H9 (cell line): ENCODE data around the gene CCK. TPM values are rescaled to one million over a fixed set of nuclear protein-coding genes. Genes with fewer than 3 reads are reported as not detected.

Experiments
- DNase-seq: peaks from one replicate; pipeline ENCODE4 v3.0.0-alpha.2; 2017
- H2AFZ ChIP-seq: one replicate; pipeline ENCODE4 v1.6.1; 2013; ENCODE audit warnings: mild to moderate bottlenecking, low read length, control low read depth, moderate library complexity
- H2AK5ac ChIP-seq: 2 replicates; pipeline ENCODE4 v1.6.1; 2013; ENCODE audit warnings: low read length, control low read depth, mixed read lengths; ENCODE audit not compliant: insufficient read length
- H2BK120ac ChIP-seq: one replicate; pipeline ENCODE4 v1.6.1; 2013; ENCODE audit warnings: low read depth, mild to moderate bottlenecking, low read length, control low read depth, inconsistent platforms; ENCODE audit not compliant: poor library complexity, severe bottlenecking
- H2BK12ac ChIP-seq: 2 replicates; pipeline ENCODE4 v1.6.1; 2013; ENCODE audit warnings: low read length, control low read depth, mixed read lengths, low read depth; ENCODE audit not compliant: insufficient read length
- H2BK15ac ChIP-seq: 2 replicates; pipeline ENCODE4 v1.6.1; 2013; ENCODE audit warnings: low read depth, low read length, control low read depth
- H2BK20ac ChIP-seq: one replicate; pipeline ENCODE4 v1.6.1; 2013; ENCODE audit warnings: low read depth, mild to moderate bottlenecking, low read length, control low read depth, inconsistent platforms; ENCODE audit not compliant: poor library complexity, severe bottlenecking
- H2BK5ac ChIP-seq: 2 replicates; pipeline ENCODE4 v1.6.1; 2013; ENCODE audit warnings: low read length, control low read depth, mixed read lengths; ENCODE audit not compliant: insufficient read length
- H3K14ac ChIP-seq: 2 replicates; pipeline ENCODE4 v1.6.1; 2013; ENCODE audit warnings: low read length, control low read depth; ENCODE audit not compliant: insufficient read depth
- H3K18ac ChIP-seq: 2 replicates; pipeline ENCODE4 v1.6.1; 2013; ENCODE audit warnings: low read depth, mild to moderate bottlenecking, mixed read lengths, low read length, control low read depth; ENCODE audit not compliant: insufficient read length
- H3K23ac ChIP-seq: 2 replicates; pipeline ENCODE4 v1.6.1; 2013; ENCODE audit warnings: low read length, control low read depth, mixed read lengths, low read depth; ENCODE audit not compliant: insufficient read length
- H3K23me2 ChIP-seq: 2 replicates; pipeline ENCODE4 v1.6.1; 2013; ENCODE audit warnings: low read depth, mild to moderate bottlenecking, mixed read lengths, low read length, control low read depth; ENCODE audit not compliant: insufficient read length, poor library complexity, severe bottlenecking
- H3K27ac ChIP-seq: 2 replicates; pipeline ENCODE4 v1.5.1; 2013; ENCODE audit warnings: low read length, control low read depth, mixed read lengths, low read depth; ENCODE audit not compliant: insufficient read length
- H3K27me3 ChIP-seq: 2 replicates; pipeline ENCODE4 v1.6.1; 2013; ENCODE audit warnings: low read length, control low read depth, inconsistent platforms; ENCODE audit not compliant: insufficient read depth
- H3K4ac ChIP-seq: 2 replicates; pipeline ENCODE4 v1.6.1; 2013; ENCODE audit warnings: low read depth, mild to moderate bottlenecking, control low read depth, inconsistent platforms, low read length, moderate library complexity
- H3K4me1 ChIP-seq: 2 replicates; pipeline ENCODE4 v1.6.1; 2013; ENCODE audit warnings: low read length, control low read depth, inconsistent platforms; ENCODE audit not compliant: insufficient read depth
- H3K4me2 ChIP-seq: 2 replicates; pipeline ENCODE4 v1.6.1; 2013; ENCODE audit warnings: low read length, control low read depth, mixed read lengths; ENCODE audit not compliant: insufficient read length, insufficient read depth
- H3K56ac ChIP-seq: 2 replicates; pipeline ENCODE4 v1.6.1; 2013; ENCODE audit warnings: low read depth, mild to moderate bottlenecking, mixed read lengths, low read length, control low read depth; ENCODE audit not compliant: insufficient read length
- H3K79me1 ChIP-seq: 2 replicates; pipeline ENCODE4 v1.6.1; 2013; ENCODE audit warnings: low read depth, mild to moderate bottlenecking, moderate library complexity, low read length, control low read depth, inconsistent platforms; ENCODE audit not compliant: insufficient read depth, poor library complexity, severe bottlenecking
- H3K79me2 ChIP-seq: 2 replicates; pipeline ENCODE4 v1.6.1; 2013; ENCODE audit warnings: low read length, control low read depth, inconsistent platforms; ENCODE audit not compliant: insufficient read depth
- H3K9ac ChIP-seq: 2 replicates; pipeline ENCODE4 v1.6.1; 2013; ENCODE audit warnings: low read length, control low read depth, mixed read lengths; ENCODE audit not compliant: insufficient read length; ENCODE audit errors: extremely low read depth
- H3K9me3 ChIP-seq: one replicate; pipeline ENCODE4 v1.6.1; 2013; ENCODE audit warnings: low read depth, low read length, inconsistent platforms; ENCODE audit not compliant: control insufficient read depth
- H3T11ph ChIP-seq: one replicate; pipeline ENCODE4 v1.6.1; 2013; ENCODE audit warnings: mild to moderate bottlenecking, low read length, control low read depth, inconsistent platforms
- H4K20me1 ChIP-seq: one replicate; pipeline ENCODE4 v1.6.1; 2013; ENCODE audit not compliant: control insufficient read depth, insufficient read length, insufficient read depth
- H4K5ac ChIP-seq: 2 replicates; pipeline ENCODE4 v1.6.1; 2013; ENCODE audit warnings: low read depth, mild to moderate bottlenecking, mixed read lengths, low read length, control low read depth; ENCODE audit not compliant: insufficient read length
- H4K8ac ChIP-seq: replicated peaks from 2 replicates; pipeline ENCODE4 v1.6.1; 2013; ENCODE audit warnings: low read length, control low read depth, mixed read lengths, low read depth; ENCODE audit not compliant: insufficient read length
- H4K91ac ChIP-seq: 2 replicates; pipeline ENCODE4 v1.6.1; 2013; ENCODE audit warnings: low read depth, mild to moderate bottlenecking, moderate library complexity, mixed read lengths, low read length, control low read depth; ENCODE audit not compliant: insufficient read length
- H3K27ac Mint-ChIP-seq, 3 experiments: 2 replicates in 2 of 3; 3 replicates in 1 of 3; pipeline ENCODE4 v1.8.0; 2020 to 2021; ENCODE audit warnings: mixed read lengths in 3 of 3, mild to moderate bottlenecking in 1 of 3, moderate library complexity in 1 of 3
- H3K27me3 Mint-ChIP-seq: 2 replicates; pipeline ENCODE4 v1.8.0; 2021; ENCODE audit warnings: low read depth, mild to moderate bottlenecking, moderate library complexity, mixed read lengths
- H3K36me3 Mint-ChIP-seq, 3 experiments: 2 replicates in 2 of 3; 3 replicates in 1 of 3; pipeline ENCODE4 v1.8.0; 2020 to 2021; ENCODE audit warnings: low read depth in 3 of 3, mixed read lengths in 3 of 3; ENCODE audit not compliant: insufficient read depth in 1 of 3
- H3K4me1 Mint-ChIP-seq, 2 experiments: 2 replicates each; pipeline ENCODE4 v1.8.0; 2020; ENCODE audit warnings: mixed read lengths in 2 of 2
- H3K4me3 Mint-ChIP-seq, 2 experiments: 2 replicates in 1 of 2; 3 replicates in 1 of 2; pipeline ENCODE4 v1.8.0; 2020 to 2021; ENCODE audit warnings: mild to moderate bottlenecking in 2 of 2, mixed read lengths in 2 of 2, moderate library complexity in 1 of 2
- H3K9me3 Mint-ChIP-seq, 2 experiments: 2 replicates in 1 of 2; 3 replicates in 1 of 2; pipeline ENCODE4 v1.8.0; 2020; ENCODE audit warnings: mild to moderate bottlenecking in 2 of 2, mixed read lengths in 2 of 2, moderate library complexity in 1 of 2
- CTCF ChIP-seq: fragments of 200-600 bp; sonication (generic); conservative IDR thresholded peaks from 3 replicates; pipeline ENCODE4 v1.8.0; 2021; ENCODE audit warnings: antibody characterized with exemption, mild to moderate bottlenecking
- WGBS: extraction: QIAGEN DNeasy Blood & Tissue Kit; methylation state at CpG from one replicate; pipeline ENCODE4 v1.1.7; 2013; ENCODE audit warnings: missing lambda C conversion rate, low lambda C conversion rate, mixed read lengths; ENCODE audit not compliant: insufficient read length; ENCODE audit errors: extremely low coverage; 5-methylcytosine and 5-hydroxymethylcytosine counted together
- total RNA-seq: library from RNA; stranded (reverse); gene quantifications from 2 replicates; pipeline ENCODE4 v1.2.1, GENCODE V29; 2021

The CCK gene
- total RNA-seq, 1 experiment from 2014 or later = 0.37 TPM

GRCh38 chr3:42269647-42270046 is 3.7 kb upstream of the CCK start:
- H3K23me2 ChIP-seq = no peaks in the 10 kb centered on the region
- no peak for TF ChIP-seq CTCF
- H3K27ac ChIP-seq = no peak overlapping the region
- no peak overlapping the region for H3K23ac ChIP-seq
- H2BK12ac ChIP-seq = no peak overlapping the region
- H3K79me1 ChIP-seq = no peaks in the 10 kb centered on the region
- no peak overlapping the region for H3K56ac ChIP-seq
- H4K5ac ChIP-seq = no peak overlapping the region
- no peaks in the 10 kb centered on the region for H3K9me3 ChIP-seq
- no peak overlapping the region for H3K4ac ChIP-seq
- H2AFZ ChIP-seq = no peak overlapping the region
- no peak overlapping the region for H2BK120ac ChIP-seq
- H4K20me1 ChIP-seq = no peaks in the 10 kb centered on the region
- Mint-ChIP-seq H3K4me1 (0 out of 4 replicates have a peak, but pooled peaks cover 0 to under 1% of the 10 kb centered on the region in 2 experiments), H3K36me3 (peaks cover 0 to under 1% (median 0%) of the 10 kb centered on the region in 3 experiments; a peak in 1 of 7 replicates), H3K9me3 (peaks cover 5 to 7% of the 10 kb centered on the region in 2 experiments; a peak in 3 of 5 replicates), H3K27me3 (peaks cover 68% of the 10 kb centered on the region), H3K27ac (no peak overlapping the region), H3K4me3 (no peak overlapping the region)
- H3K79me2 ChIP-seq = no peaks in the 10 kb centered on the region
- H3K4me2 ChIP-seq = no peak overlapping the region
- H3K9ac ChIP-seq = no peak overlapping the region
- no peak overlapping the region for H2BK5ac ChIP-seq
- H3K14ac ChIP-seq = no peak overlapping the region
- no peak overlapping the region for H4K91ac ChIP-seq
- no peak overlapping the region for H2AK5ac ChIP-seq
- H3K18ac ChIP-seq = no peak overlapping the region
- H3K27me3 ChIP-seq = no peaks in the 10 kb centered on the region
- no peak overlapping the region for H3T11ph ChIP-seq
- no CpG with 5 or more reads among the region's 7 CpGs for WGBS
- no peak overlapping the region for H2BK20ac ChIP-seq
- H4K8ac ChIP-seq = no peak overlapping the region
- H2BK15ac ChIP-seq = no peak overlapping the region
- no peak for DNase-seq
- H3K4me1 ChIP-seq = no peaks in the 10 kb centered on the region
